ENCODE measurements around the gene STXBP6.
"Not testable (repeated sequence)": the region's sequence is repeated elsewhere in the genome, so short reads cannot be mapped to it uniquely, and the experiment has no call there.

STXBP6 gene

DNA sequence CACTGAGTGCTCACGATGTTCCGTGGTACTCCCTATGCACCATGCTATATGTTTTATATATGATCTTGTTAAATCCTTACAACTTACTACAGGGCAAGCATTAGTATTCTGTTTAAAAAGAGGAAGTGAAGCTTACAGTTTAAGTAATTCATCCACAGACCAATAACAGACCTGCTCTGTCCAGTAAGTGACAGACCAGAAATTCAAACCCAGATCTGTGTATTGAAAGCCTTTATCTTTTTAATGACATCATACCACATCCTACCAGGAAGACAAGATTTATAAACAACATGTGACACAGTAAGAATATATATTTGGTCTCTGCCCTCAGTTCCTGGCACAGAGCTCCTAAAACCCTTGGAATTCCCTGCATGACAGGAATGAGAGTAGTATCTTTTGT lies 206.5 kb downstream of the STXBP6 start:
- no peak for TF ChIP-seq CTCF (IDR thresholded peaks at IDR 0.05; ENCODE audit: low read depth, low read length, missing control alignments)
- no peak for DNase-seq (ENCODE audit: low read depth)
- H3K4me3 ChIP-seq (ENCODE audit: low read depth, low read length) = no peak overlapping the region

- TF ChIP-seq CTCF (IDR thresholded peaks at IDR 0.05; ENCODE audit: low read depth, low read length, missing control alignments) = no peak
- no peak for DNase-seq (ENCODE audit: low read depth)
- H3K4me3 ChIP-seq (ENCODE audit: low read depth, low read length) = no peak overlapping the region
Measured at GRCh38 chr14:24840204-24840893, 209.6 kb downstream of the STXBP6 start.

DNA sequence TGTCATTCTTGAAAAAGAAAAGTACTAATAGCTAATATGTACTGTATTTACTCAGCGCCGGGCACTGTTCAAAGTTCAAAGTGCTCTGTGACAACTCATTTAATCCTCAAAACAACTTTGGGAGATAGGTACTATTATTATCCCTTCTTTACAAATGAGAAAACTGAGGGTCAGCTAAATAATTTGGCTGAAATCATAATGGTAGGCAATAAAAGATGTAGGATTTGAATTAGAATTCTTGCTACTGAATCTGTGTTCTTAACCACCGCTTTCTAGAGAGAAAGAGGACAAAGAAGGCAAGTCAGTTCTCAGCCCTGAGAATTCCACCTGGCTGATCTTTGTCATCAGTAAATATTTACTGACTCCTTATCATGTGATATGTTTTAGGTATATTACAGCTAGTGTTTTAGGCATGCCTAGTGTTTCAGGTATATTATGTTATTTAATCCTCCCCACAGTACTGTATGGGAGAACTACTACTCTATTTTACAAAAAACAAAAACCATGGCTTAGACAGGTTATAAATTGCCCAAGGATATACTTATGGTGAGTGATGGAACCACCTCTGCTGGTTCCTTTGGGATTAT lies 210.2 kb downstream of the STXBP6 start:
- DNase-seq (ENCODE audit: low read depth) = no peak
- H3K4me3 ChIP-seq (ENCODE audit: low read depth, low read length) = no peak overlapping the region
- no peak for TF ChIP-seq CTCF (IDR thresholded peaks at IDR 0.05; ENCODE audit: low read depth, low read length, missing control alignments)

GRCh38 chr14:24838945-24839616 lies 210.9 kb downstream of the STXBP6 start:
- DNase-seq (ENCODE audit: low read depth) = no peak
- TF ChIP-seq CTCF (IDR thresholded peaks at IDR 0.05; ENCODE audit: low read depth, low read length, missing control alignments) = no peak
- no peak overlapping the region for H3K4me3 ChIP-seq (ENCODE audit: low read depth, low read length)

DNA sequence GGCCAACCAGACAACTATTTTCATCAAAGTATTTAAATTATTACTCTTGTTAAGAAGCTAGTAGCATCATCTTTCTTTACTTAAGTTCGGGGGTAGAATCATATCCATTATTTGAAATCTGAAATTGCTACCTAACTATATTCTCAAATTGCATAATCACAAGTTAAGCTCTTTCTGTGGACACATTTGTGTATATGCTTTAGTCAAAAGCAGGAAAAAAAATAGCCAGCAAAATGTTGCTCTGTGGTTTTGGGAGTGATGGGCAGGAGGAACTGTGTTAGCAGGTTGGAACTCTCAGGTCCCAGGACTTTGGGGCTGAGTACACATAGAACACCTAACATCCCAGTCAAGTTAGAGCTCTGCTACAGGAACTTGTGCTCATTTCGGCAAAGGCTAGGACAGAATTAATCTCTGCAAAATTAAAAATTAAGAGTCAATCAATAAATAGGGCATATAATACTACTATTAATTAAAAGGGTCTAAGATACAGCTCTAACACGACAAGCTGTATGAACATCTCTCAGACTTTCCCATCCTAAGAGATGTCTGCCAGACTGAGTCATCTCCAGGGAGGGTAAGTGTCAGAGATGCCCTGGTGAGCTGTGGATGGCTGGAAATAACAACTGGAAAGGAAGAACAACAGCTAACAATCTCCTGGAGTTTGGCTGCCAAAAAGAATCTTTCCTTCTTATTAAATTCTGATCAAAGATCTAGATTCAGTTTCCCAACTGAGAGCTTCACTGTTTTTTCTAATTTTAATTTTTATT lies 212.5 kb downstream of the STXBP6 start:
- TF ChIP-seq CTCF (IDR thresholded peaks at IDR 0.05; ENCODE audit: low read depth, low read length, missing control alignments) = no peak
- no peak overlapping the region for H3K4me3 ChIP-seq (ENCODE audit: low read depth, low read length)
- no peak for DNase-seq (ENCODE audit: low read depth)

- not testable (repeated sequence) for H3K4me3 ChIP-seq (ENCODE audit: low read depth, low read length); DNase-seq (ENCODE audit: low read depth)
Measured at GRCh38 chr14:24836324-24836723, 213.6 kb downstream of the STXBP6 start.

DNA sequence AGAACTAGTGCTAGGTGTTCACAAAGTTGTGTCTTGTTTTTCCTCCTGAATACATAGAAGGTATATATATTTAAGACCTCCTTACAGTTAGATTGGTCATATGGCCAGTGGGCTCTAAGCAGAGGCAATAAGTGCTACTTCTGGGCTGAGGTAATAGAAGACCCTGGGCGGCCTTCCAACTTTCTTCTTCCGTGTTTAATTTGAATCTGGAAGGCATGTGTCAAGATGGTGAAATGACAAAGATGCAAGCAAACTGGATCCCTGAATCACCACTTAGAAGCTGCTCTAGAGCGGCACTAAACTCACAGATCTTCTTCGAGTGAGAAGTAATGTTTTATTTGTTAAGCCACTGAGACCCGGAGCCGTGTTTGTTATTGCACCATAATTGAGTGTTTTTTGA lies 215.0 kb downstream of the STXBP6 start:
- no peak for TF ChIP-seq CTCF (IDR thresholded peaks at IDR 0.05; ENCODE audit: low read depth, low read length, missing control alignments)
- DNase-seq (ENCODE audit: low read depth) = no peak

More for the DNA sequence above, 215.0 kb downstream of the STXBP6 start:
- H3K4me3 ChIP-seq (ENCODE audit: low read depth, low read length) = no peak overlapping the region

All from GM12864 (cell line).